HL-60 (cell line): ENCODE results near the gene FHIT.

Experiments used
- DNase-seq, 2 experiments: peaks; one replicate each; pipeline ENCODE4 v3.0.0-alpha.2; 2010 to 2020; ENCODE audit warnings: low read depth in 1 of 2, low spot score in 1 of 2
- H3K27ac ChIP-seq: fragments of 250-450 bp; sonication (Bioruptor Pico); replicated peaks from 2 replicates; pipeline ENCODE4 v1.5.1; 2020; ENCODE audit warnings: mild to moderate bottlenecking, moderate library complexity
- H3K27me3 ChIP-seq: fragments of 250-450 bp; sonication (Bioruptor Pico); 2 replicates; pipeline ENCODE4 v1.5.1; 2021; ENCODE audit warnings: mild to moderate bottlenecking, moderate library complexity; ENCODE audit not compliant: insufficient read depth, poor library complexity, severe bottlenecking
- H3K4me3 ChIP-seq: replicated peaks from 2 replicates; pipeline ENCODE4 v1.5.1; 2011; ENCODE audit warnings: mild to moderate bottlenecking, control low read depth, low read length; ENCODE audit not compliant: insufficient read depth
- CTCF ChIP-seq: IDR thresholded peaks from one replicate; pipeline ENCODE4 v1.5.1; 2011; ENCODE audit warnings: low read length, control low read depth, inconsistent platforms; ENCODE audit not compliant: insufficient read depth
- GABPA ChIP-seq: IDR thresholded peaks from 2 replicates; pipeline ENCODE4 v1.6.1; 2012; ENCODE audit warnings: low read depth
- POLR2AphosphoS5 ChIP-seq: IDR thresholded peaks from 2 replicates; pipeline ENCODE4 v1.6.1; 2012; ENCODE audit warnings: low read depth
- REST ChIP-seq: IDR thresholded peaks from 2 replicates; pipeline ENCODE4 v1.6.1; 2012; ENCODE audit warnings: low read depth; ENCODE audit not compliant: insufficient replicate concordance
- SPI1 ChIP-seq: IDR thresholded peaks from 2 replicates; pipeline ENCODE4 v1.6.1; 2012; ENCODE audit warnings: low read depth, mild to moderate bottlenecking, borderline replicate concordance

The FHIT gene

GRCh38 chr3:59802045-59802444 is 1449.2 kb downstream of the FHIT start:
- H3K27ac ChIP-seq: no peak overlapping the region
- no peaks in the 10 kb centered on the region for H3K27me3 ChIP-seq
- no peak for DNase-seq
- no peak overlapping the region for H3K4me3 ChIP-seq
- TF ChIP-seq SPI1 (no peak), GABPA (no peak), CTCF (no peak), REST (no peak), POLR2AphosphoS5 (no peak)

- TF ChIP-seq POLR2AphosphoS5 (no peak), GABPA (no peak)
- no peaks in the 10 kb centered on the region for H3K27me3 ChIP-seq
- H3K27ac ChIP-seq: no peak overlapping the region
- no peak overlapping the region for H3K4me3 ChIP-seq
- no peak for DNase-seq
Measured at GRCh38 chr3:59800481-59800880, 1450.8 kb downstream of the FHIT start.

- DNase-seq: no peak
- TF ChIP-seq GABPA: no peak
- TF ChIP-seq REST: no peak
- TF ChIP-seq POLR2AphosphoS5: no peak
- TF ChIP-seq CTCF: no peak
- TF ChIP-seq SPI1: no peak
- Histone ChIP-seq H3K27ac (no peak overlapping the region), H3K4me3 (no peak overlapping the region), H3K27me3 (no peaks in the 10 kb centered on the region)
Measured at GRCh38 chr3:59798372-59799086, 1452.7 kb downstream of the FHIT start.

- TF ChIP-seq GABPA: no peak
- no peak for TF ChIP-seq CTCF
- TF ChIP-seq REST: no peak
- DNase-seq: no peak
- Histone ChIP-seq H3K4me3 (no peak overlapping the region), H3K27ac (no peak overlapping the region), H3K27me3 (no peaks in the 10 kb centered on the region)
Measured at GRCh38 chr3:59797533-59797932, 1453.7 kb downstream of the FHIT start.
